Adrenal gland (tissue), 5 donors: ENCODE measurements around the gene SPSB4.

Experiments used
- POLR2A ChIP-seq, 2 donors: fragments of 450-650 bp; IDR thresholded peaks; one replicate each; pipeline ENCODE4 v1.6.1; 2017; ENCODE audit warnings: antibody characterized with exemption in 2 of 2, mild to moderate bottlenecking in 2 of 2, moderate library complexity in 1 of 2
- TF ChIP-seq, protein P1 (sequence below), 6 experiments: fragments of 450-650 bp in 4 of 6; fragments of 200-600 bp in 2 of 6; sonication (generic) in 1 of 6; IDR thresholded peaks; 1 replicate in 5 of 6; 2 replicates in 1 of 6; pipeline versions ENCODE4 v1.5.1 to v1.8.0; 2016 to 2021; ENCODE audit warnings: antibody characterized with exemption in 6 of 6, mild to moderate bottlenecking in 2 of 6, moderate library complexity in 1 of 6
- donor health status: DM: no; HTN: no; CAD: no.

DNA sequence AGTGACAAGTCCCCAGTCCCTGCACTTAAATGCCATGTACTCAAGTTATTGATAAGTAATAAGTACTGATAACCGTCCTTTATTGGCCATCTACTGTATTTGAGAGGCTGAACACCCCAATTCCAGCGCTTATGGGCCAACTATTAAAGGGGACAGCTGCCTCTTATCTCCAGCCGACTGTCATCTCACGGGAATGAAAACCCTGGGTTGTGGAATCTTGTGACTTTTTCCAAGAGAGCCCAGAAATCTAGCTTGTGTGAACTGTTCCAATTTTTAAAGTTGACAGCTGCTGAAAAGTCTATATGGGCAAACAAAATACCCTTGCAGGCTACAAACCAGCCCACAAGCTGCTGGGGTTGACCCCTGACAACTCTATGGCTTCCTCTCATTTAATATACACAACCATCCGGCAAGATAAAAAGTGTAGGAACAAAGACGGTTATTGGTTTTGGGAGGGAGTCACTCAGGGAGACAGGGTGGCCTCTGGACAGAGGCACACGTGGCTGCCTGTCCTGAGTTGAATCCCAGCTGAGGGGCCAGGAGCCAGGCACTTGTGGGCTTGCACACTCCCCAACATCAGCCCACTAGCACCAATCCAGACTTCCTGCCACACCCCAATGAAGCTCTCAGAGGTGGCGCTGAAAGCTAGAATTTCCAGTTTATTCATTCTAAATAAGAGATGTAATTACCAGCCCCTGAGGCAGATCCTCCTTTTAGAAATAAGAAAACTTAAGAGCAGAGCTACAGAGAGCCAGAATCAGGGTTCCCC is 16.2 kb downstream of the SPSB4 start:
- no peak for TF ChIP-seq POLR2A (IDR thresholded peaks at IDR 0.05)
- TF ChIP-seq, protein P1, sequence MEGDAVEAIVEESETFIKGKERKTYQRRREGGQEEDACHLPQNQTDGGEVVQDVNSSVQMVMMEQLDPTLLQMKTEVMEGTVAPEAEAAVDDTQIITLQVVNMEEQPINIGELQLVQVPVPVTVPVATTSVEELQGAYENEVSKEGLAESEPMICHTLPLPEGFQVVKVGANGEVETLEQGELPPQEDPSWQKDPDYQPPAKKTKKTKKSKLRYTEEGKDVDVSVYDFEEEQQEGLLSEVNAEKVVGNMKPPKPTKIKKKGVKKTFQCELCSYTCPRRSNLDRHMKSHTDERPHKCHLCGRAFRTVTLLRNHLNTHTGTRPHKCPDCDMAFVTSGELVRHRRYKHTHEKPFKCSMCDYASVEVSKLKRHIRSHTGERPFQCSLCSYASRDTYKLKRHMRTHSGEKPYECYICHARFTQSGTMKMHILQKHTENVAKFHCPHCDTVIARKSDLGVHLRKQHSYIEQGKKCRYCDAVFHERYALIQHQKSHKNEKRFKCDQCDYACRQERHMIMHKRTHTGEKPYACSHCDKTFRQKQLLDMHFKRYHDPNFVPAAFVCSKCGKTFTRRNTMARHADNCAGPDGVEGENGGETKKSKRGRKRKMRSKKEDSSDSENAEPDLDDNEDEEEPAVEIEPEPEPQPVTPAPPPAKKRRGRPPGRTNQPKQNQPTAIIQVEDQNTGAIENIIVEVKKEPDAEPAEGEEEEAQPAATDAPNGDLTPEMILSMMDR (IDR thresholded peaks at IDR 0.05), result no peak
